ENCODE measurements around the gene CSN2. TPM values are rescaled to one million over a fixed set of nuclear protein-coding genes. Genes with fewer than 3 reads are reported as not detected.

The CSN2 gene
- total and polyA plus RNA-seq, 2 of the 4 experiments (the other 2 are of a cell fraction): not detected

DNA sequence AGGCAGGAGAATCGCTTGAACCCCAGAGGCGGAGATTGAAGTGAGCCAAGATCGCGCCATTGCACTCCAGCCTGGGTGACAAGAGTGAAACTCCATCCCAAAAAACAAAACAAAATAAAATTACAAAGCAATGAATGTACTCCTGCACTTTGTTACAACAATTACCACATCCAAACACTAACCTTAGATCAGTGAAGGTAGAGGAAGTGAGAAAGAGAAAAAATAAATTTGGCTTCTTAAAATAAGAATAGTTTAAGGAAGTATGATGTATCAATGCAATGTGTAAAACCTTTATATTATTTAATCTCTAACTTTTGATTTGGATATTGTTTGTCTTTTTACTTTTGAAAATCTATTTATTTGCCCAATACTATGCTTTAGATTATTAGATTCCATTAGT, 56.3 kb downstream of the CSN2 start:
- no peak overlapping the region for H3K4me2 ChIP-seq (ENCODE audit: low read depth, low read length)
- H3K9ac ChIP-seq (ENCODE audit: low read depth, low read length): no peak overlapping the region
- no peaks in the 10 kb centered on the region for H3K79me1 ChIP-seq (ENCODE audit: low read depth in 1 of 2, low read length in 2 of 2)
- H4K8ac ChIP-seq (ENCODE audit: low read depth in 2 of 2, low read length in 2 of 2): no peak overlapping the region
- H3K27me3 ChIP-seq (ENCODE audit: control insufficient read depth, insufficient read depth, low read length): no peaks in the 10 kb centered on the region
- H3K4me1 ChIP-seq (ENCODE audit: control insufficient read depth, insufficient read depth, low read length): no peaks in the 10 kb centered on the region
- dilution Hi-C loops (cut with HindIII; ENCODE audit: low sequenced_read_pairs, unreplicated experiment): no loop called here
- H4K20me1 ChIP-seq (ENCODE audit: insufficient read depth, low read length): no peaks in the 10 kb centered on the region
- H3K23ac ChIP-seq (ENCODE audit: low read depth, low read length): no peak overlapping the region
- no peak overlapping the region for H4K5ac ChIP-seq (ENCODE audit: low read depth, low read length)
- H2AK5ac ChIP-seq (ENCODE audit: low read depth, low read length): no peak overlapping the region
- no peak overlapping the region for H3K56ac ChIP-seq (ENCODE audit: extremely low read depth, insufficient read depth, low read length)
- ChIA-PET POLR2A (ENCODE audit: unreplicated experiment) (no interaction called here), CTCF (no interaction called here)
- H2BK120ac ChIP-seq (ENCODE audit: low read depth, low read length): no peak overlapping the region
- 80% methylated on average over 2 of the region's 4 CpGs; no CpG with 5 or more reads in 1 of the 2 experiments for WGBS, 2 experiments (ENCODE audit: extremely low coverage in 2 of 2, insufficient read length in 1 of 2)
- H3K36me3 ChIP-seq (ENCODE audit: control insufficient read depth, insufficient read depth, low read length): no peaks in the 10 kb centered on the region
- intact Hi-C loops (cut with micrococcal nuclease): no loop called here
- H3K18ac ChIP-seq (ENCODE audit: low read depth, low read length): no peak overlapping the region
- no peak overlapping the region for H3K27ac ChIP-seq (ENCODE audit: insufficient read depth, low read length)
- no peak overlapping the region for H4K91ac ChIP-seq (ENCODE audit: insufficient read depth, low read depth, low read length)
- no peak overlapping the region for H2AFZ ChIP-seq (replicated peaks; ENCODE audit: low read length, poor library complexity)
- no peak overlapping the region for H3K4ac ChIP-seq (ENCODE audit: low read depth, low read length)
- TF ChIP-seq MAZ (IDR thresholded peaks at IDR 0.05; ENCODE audit: borderline replicate concordance, low read depth, low read length): no peak
- H3K4me3 ChIP-seq (ENCODE audit: insufficient read depth, low read depth, low read length): no peak overlapping the region
- no peak overlapping the region for H2BK5ac ChIP-seq (ENCODE audit: low read depth, low read length, poor library complexity, severe bottlenecking)
- no peak for ATAC-seq (ENCODE audit: low read depth)
- H3K9me1 ChIP-seq (ENCODE audit: insufficient read depth, low read length): no peaks in the 10 kb centered on the region
- no peaks in the 10 kb centered on the region for H3K9me3 ChIP-seq (ENCODE audit: control insufficient read depth, insufficient read depth, low read length)
- BruUV-seq (replicated peaks): no TSS peak
- H2BK20ac ChIP-seq (ENCODE audit: low read depth, low read length): no peak overlapping the region
- H3K14ac ChIP-seq (replicated peaks; ENCODE audit: low read depth, low read length): no peak overlapping the region
- in situ Hi-C loops (cut with MboI; ENCODE audit: low sequenced_read_pairs): no loop called here
- DNase-seq: no peak
- H2AK9ac ChIP-seq (replicated peaks; ENCODE audit: low read depth, low read length, poor library complexity): no peak overlapping the region
- H2BK15ac ChIP-seq (ENCODE audit: low read depth, low read length): no peak overlapping the region
